ENCODE measurements around the gene MARCHF7.
"Not testable (repeated sequence)": the region's sequence is repeated elsewhere in the genome, so short reads cannot be mapped to it uniquely, and the experiment has no call there.

MARCHF7 gene, protein sequence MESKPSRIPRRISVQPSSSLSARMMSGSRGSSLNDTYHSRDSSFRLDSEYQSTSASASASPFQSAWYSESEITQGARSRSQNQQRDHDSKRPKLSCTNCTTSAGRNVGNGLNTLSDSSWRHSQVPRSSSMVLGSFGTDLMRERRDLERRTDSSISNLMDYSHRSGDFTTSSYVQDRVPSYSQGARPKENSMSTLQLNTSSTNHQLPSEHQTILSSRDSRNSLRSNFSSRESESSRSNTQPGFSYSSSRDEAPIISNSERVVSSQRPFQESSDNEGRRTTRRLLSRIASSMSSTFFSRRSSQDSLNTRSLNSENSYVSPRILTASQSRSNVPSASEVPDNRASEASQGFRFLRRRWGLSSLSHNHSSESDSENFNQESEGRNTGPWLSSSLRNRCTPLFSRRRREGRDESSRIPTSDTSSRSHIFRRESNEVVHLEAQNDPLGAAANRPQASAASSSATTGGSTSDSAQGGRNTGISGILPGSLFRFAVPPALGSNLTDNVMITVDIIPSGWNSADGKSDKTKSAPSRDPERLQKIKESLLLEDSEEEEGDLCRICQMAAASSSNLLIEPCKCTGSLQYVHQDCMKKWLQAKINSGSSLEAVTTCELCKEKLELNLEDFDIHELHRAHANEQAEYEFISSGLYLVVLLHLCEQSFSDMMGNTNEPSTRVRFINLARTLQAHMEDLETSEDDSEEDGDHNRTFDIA

GRCh38 chr2:159712143-159712928 is at the start of gene MARCHF7:
Gene MARCHF7, plus strand, starts transcription at chr2:159712506. Its CDS starts 16,517 bp downstream, at chr2:159729023.
- peak; percentile 91 for DNase-seq (ENCODE audit: low spot score)

DNA sequence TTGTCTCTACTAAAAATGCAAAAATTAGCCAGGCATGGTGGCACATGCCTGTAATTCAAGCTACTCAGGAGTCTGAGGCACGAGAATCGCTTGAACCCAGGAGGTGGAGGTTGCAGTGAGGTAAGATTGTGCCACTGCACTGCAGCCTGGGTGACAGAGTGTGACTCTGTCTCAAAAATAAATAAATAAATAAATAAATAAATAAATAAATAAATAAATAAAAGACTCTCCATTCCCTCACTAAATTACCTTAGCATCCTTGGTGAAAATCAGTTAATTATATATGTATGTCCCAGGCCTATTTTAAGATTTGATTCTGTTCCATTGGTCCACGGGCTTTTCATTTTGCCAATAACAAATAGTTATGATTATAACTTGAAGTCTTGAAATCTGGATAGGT is 44.9 kb upstream of the MARCHF7 start:
- DNase-seq (ENCODE audit: low spot score): not testable (repeated sequence)

GRCh38 chr2:159671047-159671446 is 41.3 kb upstream of the MARCHF7 start:
- DNase-seq (ENCODE audit: low spot score): no peak

- DNase-seq (ENCODE audit: low spot score): peak; percentile 22
These were observed 34.7 kb upstream of the MARCHF7 start for GRCh38 chr2:159677654-159678053.

DNA sequence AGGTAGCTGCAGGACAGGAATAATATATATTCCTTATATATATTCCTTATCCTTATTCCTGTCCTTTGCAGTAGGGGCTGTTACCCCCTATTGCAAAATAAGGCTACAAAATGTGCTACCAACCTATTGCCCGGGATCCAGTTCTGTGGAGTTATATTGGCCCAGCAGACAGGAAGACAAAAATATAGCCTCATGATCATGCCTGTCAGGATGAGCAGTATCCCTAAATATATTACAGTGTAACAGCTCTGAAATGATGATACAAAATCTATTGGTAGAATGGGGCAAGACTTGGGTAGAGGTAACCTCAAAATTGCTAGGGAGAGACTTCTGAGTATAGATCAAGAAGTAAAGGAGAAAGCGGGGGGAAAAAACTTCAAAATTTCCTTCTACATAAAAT is 31.6 kb upstream of the MARCHF7 start:
- DNase-seq (ENCODE audit: low spot score): no peak

DNA sequence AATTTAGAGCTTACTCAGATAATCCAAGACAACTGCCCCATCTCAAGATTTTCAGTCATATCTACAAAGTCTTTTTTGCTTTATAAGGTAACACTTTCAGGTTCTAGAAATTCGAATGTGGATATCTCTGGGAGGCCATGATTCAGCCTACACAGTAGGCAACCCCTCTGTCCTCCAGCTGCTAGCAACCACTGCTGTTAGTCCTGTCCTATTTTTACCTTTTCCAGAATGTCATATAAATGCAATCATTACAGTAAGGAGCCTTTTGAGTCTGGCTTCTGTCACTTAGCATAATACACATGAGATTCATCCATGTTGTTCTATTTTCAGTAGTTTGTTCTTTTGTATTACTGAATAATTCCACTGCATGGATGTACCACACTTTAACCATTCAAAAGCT is 28.5 kb upstream of the MARCHF7 start:
- DNase-seq (ENCODE audit: low spot score): no peak

- DNase-seq (ENCODE audit: low spot score): no peak
These were observed 27.5 kb upstream of the MARCHF7 start for GRCh38 chr2:159684796-159685195.

DNA sequence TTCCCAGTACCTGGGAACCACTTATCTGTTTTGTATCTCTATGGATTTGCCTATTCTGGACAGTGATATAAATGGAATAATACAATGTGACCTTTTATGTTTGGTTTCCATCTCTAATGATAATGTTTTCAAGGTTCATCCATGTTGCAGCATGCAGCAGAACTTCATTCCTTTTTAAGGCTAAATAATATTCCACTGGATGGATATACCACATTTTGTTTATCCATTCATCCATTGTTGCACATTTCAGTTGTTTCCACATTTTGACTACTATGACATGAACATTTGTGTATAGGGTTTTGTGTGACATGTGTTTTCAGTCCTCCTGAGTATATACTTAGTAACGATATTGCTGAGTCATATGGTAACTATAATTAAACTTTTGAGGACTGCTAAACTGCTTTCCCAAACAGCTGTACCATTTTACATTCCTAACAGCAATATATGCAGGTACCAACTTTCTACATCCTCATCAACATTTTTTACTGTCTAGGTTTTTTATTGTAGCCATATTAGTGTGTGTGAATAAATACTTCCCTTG is 17.7 kb upstream of the MARCHF7 start:
- no peak for DNase-seq (ENCODE audit: low spot score)

- no peak for DNase-seq (ENCODE audit: low spot score)
These were observed 16.4 kb upstream of the MARCHF7 start for GRCh38 chr2:159695795-159696448.

- DNase-seq (ENCODE audit: low spot score): peak; percentile 93
These were observed 8.8 kb upstream of the MARCHF7 start for GRCh38 chr2:159703491-159703890.

DNA sequence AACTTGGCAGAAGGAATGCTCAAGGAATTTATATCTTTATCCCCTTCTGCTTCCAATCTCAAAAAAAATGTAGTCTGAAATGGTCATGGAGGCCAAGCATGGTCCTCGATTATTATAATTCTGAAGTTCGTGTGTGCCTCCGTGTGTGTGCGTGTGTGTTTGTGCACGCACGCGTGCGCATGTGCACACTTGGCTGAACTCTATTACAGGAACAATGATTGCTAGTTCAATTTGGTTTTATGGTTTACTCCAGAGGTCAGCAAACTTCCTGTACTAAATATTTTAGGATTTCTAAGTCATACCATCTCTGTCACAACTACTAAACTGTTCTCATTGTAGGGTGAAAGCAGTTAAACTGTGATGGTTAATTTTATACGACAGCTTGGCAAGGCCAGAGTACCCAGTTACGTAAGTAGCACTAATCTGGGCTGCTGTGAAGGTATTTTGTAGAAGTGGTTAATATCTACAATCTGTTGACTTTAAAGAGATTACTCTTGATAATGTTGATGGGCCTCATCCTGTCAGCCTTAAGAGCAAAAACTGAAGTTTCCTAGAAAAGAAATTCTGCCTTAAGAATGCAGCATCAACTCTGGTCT is 5.8 kb upstream of the MARCHF7 start:
- DNase-seq (ENCODE audit: low spot score): peak; percentile 75

DNA sequence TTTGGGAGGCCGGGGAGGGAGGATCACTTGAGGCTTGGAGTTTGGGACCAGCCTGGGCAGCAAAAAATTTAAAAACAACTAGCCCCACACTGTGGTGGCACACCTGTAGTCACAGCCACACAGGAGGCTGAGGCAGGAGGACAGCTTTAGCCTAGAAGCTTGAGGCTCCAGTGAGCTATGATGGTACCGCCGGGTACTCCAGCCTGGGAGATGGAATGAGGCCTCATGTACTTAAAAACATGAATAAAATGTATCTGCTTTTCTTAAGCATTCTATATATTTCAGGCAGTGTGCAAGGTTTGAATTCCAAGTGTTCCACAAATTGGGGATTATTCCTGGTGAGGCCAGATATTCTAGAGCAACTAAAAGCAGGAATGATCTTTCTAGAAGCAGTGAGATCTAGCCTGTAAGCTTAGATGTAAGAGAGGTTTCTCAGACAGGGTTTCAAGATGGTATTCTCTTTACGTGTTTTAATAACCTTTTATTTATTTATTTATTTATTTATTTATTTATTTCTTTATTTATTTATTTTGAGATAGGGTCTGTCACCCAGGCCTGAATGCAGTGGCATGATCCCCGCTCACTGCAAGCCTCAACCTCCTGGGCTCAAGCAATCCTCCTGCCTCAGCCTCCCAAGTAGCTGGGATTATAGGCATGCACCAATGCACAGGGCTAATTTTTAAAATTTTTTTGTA is 4.1 kb upstream of the MARCHF7 start:
- no peak for DNase-seq (ENCODE audit: low spot score)

DNA sequence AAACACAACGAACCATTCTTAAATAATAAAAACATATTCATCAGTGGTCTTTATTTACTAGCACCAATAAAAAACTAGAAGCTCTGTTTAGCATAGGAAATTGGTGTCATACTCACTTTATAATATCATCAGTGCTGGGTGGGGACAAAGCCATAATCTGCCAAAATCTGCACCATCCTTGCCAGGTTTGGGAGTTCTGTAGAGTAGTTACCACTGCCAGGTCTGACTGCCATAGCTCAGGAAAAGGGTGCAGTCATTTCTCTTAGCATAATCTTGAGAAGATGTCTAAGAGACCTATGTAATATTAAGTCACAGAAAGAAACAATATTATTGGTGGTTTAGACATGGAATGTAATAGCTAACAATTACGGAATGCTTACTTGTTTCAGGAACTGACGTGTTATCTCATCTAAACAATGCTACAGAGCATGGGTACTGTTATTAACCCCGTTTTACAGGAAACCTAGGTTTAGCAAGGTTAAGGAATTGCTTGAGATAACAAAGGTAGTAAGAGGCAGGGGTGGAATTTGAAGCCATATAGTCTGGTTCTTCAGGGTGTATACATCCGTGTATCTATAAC is 1.6 kb upstream of the MARCHF7 start:
- DNase-seq (ENCODE audit: low spot score): peak; percentile 66

DNA sequence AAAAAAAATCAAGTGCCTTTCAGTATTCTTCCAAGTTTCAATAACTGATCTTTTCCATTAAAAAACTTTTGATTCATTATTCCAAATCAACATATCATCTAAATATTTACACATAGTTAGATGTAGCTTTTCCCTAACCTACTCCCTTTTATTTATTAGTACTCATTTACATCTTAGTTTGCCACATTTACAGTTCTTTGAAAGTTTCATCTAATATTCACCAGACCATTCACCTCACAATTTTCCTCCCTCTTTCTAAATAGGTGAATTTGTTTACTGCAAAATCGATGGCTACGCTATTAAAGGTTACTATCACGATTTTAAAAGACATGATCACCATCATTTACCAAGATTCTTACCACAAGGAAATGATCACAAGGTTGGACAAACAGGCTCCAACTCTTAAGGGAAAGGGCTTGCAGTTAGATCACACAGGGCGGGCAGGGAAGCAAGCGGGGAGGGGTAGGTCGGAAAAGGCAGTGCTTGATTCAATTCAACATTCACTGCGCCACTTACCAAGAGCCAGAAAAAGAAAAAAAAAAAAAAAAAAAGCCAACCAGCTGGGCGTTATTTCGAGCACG is 654 bp upstream of the MARCHF7 start:
- no peak for DNase-seq (ENCODE audit: low spot score)

DNA sequence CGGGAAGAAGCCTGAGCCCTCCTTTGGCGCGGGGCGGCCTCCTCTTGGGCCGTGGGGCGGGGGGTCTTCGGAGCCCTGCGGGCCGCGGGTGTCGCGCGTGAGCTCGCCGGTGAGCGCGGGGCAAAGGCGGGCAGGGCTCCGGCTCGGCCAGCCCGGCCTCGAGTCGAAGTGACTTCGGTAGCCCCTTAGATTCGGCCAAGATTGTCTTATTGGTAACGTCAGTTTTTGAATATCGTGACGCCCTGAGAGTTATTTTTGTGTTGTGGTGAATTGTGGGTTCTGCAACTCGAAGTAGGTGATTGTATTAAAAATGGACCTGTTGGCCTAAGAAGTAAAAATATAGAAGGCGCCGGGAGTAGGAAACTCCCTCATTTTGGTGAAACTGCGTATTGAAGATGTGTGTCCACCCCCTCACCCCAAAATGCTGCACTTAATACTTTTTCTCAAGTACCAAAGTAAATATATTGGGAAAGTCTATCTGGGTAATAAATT is 669 bp downstream of the MARCHF7 start:
- DNase-seq (ENCODE audit: low spot score): peak; percentile 27

DNA sequence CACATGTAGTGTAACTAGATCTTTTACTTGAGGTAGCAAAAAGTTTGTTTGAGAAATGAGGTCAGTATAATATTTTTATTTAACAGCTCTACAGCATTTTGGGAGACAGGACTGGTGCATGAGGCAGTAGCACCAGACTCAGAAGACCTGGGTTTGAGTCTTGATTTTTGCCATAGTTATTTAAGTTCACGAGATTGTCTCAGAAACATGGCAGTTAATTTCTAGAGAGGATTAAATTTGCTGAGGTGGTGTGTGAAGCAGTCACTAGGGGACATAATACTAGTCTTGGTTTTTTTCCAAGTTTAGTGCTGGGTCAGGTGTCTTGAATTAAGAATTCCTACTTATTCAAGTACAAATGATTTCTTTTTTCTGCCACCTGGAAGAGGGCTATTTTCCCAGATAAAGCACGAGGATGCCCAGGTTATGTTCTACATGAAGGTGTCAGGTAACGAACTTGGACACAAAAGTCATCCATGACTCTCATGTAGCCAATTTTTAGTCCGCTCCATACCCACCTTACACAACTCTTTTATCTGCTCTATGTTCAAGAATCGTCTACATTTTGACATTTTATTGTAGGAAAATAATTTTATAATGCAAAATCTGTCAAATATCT is 1.4 kb downstream of the MARCHF7 start:
- peak; percentile 40 for DNase-seq (ENCODE audit: low spot score)

DNA sequence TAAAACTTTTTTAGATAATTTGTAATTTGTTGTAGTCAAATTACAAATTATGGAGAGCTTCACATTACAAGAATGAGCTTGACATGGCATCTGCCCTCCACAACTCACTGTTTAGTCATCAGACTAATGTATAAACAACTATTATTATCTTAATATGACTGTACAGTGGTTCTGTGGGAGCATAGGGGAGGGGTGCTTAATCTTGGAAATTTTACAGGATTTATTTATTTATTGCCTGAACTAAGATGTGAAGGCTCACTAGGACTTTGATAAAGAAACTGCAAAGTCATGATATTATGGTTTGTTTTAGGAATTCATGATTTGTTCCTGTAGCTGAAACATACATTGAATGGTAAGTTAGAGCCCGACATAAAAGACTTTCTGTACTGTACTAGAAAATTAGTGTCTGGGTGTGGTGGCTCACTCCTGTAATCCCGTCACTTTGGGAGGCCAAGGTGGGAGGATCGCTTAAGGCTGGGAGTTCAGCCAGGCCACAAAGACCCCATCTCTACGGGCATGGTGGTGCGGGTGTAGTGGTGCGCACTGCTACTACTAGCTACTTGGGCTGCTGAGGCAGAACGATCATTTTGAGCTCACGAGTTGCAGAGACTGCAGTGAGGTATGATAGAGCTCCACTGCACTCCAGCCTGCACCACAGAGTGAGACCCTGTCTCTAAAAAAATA is 2.1 kb downstream of the MARCHF7 start:
- no peak for DNase-seq (ENCODE audit: low spot score)

DNA sequence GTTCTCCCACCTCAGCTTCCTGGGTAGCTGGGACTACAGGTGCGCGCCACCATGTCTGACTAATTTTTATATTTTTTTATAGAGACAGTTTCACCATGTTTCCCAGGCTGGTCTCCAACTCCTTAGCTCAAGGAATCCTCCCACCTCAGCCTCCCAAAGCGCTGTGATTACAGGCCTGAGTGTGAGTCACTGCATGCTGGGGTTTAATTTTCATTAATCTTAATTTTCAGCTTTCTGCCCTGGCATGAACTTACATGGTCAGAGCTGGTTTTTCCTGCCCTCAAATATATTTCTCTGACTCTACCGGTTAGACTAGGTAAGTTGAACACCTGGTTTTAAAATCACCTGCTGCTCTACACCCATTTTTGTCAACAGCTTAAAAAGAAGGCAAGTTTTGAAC is 3.1 kb downstream of the MARCHF7 start:
- DNase-seq (ENCODE audit: low spot score): no peak

GRCh38 chr2:159716409-159716808 is 4.1 kb downstream of the MARCHF7 start:
- DNase-seq (ENCODE audit: low spot score): not testable (repeated sequence)
